ENCODE data around the gene HMX1.

Gene HMX1

DNA sequence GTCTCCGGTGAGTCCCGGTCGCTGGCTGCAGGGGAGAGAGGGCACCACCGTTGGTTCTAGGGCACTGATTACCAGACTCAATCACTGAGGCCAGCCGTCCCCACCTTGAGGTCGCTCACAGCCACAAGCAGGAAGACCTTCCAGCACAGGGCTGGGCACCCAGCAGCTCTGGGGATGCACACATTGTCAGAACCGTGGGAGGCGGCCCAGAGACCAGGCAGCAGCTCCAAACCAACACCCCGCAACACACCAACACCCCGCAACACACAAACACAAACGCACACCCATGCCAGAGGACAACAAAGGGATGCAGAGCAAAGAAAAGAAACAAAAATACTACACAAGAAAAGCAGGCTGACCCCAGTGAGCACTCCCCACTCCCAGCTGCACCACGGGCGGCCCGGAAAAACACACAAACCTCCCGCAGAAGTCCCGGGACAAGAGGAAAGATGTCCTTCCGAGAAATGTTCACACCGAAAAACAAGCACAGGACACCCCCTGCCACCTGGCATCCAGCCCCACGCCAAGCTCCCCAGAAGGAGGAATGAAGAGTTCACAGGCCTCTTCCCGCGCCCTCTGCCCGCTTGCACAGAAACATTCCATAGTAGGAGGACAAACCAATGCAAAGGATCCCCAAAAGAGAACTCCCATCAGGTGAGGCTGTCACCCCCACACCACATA is 3.2 kb downstream of the HMX1 start:
- no peak for DNase-seq (ENCODE audit: low spot score)

DNA sequence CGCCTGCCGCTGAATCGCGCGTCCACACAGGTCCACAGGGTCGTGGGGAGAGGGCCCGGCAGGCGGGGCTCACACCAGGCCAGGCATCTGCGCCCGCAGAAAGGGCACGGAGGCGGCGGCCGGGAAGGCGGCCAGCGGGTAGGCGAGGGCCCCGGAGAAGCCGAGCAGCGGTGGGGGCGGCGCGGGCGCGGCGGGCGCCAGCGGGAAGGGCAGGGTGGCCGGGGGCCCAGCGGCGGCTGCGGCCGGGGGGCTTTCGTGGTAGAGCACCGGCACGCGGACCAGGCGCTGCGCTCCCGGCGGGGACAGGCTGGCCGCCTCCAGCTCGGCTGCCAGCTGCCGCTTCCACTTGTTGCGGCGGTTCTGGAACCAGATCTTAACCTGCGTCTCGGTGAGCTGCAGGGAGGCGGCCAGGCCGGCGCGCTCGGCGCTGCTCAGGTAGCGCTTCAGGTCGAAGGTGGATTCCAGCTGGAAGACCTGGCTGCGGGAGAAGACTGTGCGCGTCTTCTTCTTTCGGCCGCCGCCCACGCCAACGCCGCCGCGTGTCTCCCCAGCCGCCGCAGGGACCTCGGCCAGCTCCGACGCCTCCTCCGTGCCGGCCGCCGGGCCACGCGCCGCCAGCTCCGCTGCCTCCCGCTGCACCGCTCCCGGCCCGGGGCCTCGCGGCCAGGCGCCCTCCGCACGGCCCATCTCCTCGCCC is 3.9 kb downstream of the HMX1 start:
- DNase-seq (ENCODE audit: low spot score) = no peak

DNA sequence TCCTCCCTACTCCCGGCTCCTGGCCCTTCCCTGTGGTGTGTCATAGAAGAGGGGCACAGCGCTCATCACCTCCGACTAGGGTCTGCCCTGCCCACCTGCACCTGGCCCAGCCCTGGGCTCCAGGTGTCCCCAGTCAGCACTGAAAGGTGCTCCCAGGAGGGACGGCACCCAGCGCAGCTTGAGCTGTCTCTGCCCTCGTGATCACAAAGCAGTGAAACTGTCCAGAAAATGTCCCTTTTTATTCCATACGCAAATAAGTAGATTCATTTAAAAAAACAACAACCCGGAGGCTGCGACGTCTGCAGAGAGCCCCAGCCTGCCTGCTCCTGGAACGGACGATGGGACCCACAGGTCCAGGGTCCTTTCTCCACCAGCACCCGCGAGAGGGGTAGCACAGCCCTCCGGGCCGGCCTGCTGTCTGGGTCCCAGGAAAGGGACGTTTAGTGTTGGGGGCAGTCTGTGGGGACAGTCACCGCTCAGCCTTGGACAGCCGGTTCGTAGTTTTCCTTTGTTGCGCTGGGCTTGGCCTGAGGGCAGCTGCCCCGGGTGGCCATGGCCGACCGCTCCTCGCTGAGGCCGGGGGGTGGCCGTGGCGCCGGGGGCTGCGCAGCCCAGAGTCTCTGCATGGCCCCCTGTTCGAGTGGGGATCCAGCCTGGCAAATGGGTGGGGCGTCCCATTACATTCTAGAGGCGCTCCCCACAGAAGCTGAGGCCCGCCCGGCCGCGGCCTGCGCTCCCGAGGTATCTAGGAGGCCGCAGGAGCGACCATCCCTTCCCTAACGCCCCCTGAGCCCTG is 4.6 kb downstream of the HMX1 start:
- DNase-seq (ENCODE audit: low spot score) = no peak

DNA sequence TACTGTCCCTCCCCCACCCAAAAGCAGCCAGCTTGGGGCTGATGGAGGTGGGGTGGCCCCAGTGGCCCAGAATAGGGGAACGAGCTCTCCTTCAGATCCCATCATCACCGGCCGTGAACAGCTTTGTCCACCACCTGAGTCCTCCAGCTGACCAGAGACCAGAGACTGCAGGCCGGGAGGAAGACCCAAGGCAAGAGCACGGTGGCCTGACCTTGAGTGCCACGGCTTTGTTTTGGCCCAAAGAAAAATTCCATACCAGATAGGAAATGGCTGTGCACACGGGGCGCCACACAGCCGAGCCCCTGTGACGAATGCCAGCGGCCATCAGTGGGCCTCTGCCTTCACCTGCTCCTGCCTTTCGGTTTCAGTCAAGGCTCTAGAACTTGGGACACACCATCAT is 5.2 kb downstream of the HMX1 start:
- no peak for DNase-seq (ENCODE audit: low spot score)

DNA sequence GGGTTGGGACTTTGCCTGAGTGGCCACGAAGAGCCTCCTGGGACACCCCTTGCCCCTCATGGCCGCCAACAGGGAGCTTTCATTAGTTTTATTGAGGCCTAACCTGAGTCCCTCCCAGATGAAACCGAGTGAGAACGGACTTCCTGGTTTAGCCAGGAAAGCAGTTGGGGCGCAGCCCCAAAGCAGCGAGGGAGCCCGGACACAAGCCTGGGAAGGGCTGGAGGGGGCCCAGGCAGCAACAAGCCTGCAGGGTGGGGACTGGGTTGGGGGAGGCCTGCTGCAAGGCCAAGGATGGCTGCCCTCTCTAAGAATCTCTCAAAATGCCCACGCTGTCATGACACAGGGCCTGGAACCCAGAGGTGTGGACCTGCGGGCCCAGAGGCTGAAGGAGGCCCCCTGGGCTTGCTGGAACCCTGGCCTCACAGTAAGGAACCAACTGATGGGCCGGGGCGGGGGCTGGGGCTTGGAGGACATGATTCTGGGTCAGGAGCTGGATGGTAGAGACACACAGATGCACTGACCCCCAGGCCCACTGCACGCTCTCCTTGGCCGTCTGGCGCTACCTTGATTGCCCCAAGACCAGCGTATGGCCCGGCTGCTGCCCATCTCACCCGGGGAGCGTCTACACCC is 5.8 kb downstream of the HMX1 start:
- no peak for DNase-seq (ENCODE audit: low spot score)

DNA sequence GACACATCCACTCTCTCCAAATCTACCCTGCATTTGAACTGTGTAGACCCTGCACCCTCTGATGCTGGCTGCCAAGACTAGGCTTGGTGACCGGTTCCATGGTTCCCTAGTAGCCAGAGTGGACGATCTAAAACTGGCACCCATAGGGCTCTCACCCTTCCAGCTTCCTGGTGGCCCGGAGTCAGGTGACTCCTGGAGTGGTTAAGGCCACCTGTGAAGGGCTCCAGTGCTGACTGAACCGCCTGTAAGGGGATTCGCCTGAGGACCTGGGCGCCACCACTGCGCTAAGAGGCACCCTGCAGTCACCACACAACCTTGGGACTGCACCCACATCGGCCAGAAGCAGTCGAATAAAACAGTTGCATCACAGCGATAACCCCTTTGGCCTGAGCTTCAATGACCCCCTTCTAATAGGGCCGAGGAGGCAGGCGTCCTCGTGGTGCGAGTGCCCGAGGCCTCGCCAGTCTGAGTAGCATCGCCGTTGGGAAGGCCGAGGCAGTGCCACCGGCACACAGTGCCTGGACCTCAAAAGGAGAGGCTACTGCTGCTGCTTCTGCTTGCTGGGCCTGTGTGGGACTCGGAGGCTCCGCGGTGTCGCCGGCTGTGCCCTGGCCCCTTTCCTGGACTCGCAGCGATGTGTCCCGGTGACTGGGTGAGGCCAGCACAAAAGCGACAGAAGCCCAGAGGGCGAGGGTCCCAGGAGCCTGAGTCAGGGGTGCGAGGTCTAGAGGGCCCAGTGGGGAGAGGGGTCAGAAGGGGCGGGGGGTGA is 6.5 kb downstream of the HMX1 start:
- DNase-seq (ENCODE audit: low spot score) = no peak

DNA sequence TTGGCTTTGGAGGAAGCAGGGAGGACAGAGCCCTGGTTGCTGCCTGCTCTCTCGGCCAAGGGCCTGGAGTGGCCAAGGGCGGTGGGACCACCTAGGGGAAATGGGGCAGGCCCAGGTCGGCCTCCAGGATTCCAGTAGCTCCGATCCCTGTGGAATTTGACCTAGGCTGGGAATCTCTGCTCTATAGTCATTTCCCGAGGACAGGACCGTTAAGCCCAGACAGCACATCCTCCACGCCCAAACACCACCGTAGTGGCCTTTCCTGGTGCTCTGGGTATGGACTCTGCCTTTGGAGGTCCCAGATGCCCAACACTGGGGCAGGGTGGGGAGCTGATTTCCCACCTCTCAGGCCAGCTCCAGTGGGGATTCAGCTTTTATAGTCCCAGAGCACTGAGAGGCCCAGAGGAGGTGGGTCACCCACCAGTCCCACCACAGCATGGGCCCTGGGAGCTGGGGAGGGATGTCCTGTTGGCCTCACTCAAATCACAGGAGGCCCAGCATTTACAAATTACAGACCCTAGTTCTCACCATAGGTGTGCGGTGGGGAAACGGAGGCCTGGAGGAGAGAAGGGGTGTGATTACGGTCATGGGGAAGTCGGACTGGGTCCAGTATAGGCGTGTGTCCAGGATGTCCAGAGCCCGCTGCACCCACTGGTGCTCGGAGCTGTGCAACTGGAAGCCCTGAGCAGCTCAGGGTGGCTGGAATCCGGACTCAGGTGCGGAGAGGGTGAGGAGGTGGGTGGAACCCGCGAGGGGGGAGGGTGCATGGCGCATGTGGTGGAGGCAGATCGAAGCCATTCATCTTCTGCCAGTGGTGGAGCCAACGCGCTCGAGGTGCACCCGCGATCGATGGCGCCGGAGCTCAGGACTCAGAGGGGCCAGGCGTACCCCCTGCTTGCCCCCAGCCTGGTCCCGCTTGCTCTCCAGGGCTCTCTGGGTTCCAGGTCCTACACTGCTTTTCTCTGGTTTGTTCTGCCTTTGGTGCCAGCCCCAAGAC is 7.7 kb downstream of the HMX1 start:
- no peak for DNase-seq (ENCODE audit: low spot score)

DNA sequence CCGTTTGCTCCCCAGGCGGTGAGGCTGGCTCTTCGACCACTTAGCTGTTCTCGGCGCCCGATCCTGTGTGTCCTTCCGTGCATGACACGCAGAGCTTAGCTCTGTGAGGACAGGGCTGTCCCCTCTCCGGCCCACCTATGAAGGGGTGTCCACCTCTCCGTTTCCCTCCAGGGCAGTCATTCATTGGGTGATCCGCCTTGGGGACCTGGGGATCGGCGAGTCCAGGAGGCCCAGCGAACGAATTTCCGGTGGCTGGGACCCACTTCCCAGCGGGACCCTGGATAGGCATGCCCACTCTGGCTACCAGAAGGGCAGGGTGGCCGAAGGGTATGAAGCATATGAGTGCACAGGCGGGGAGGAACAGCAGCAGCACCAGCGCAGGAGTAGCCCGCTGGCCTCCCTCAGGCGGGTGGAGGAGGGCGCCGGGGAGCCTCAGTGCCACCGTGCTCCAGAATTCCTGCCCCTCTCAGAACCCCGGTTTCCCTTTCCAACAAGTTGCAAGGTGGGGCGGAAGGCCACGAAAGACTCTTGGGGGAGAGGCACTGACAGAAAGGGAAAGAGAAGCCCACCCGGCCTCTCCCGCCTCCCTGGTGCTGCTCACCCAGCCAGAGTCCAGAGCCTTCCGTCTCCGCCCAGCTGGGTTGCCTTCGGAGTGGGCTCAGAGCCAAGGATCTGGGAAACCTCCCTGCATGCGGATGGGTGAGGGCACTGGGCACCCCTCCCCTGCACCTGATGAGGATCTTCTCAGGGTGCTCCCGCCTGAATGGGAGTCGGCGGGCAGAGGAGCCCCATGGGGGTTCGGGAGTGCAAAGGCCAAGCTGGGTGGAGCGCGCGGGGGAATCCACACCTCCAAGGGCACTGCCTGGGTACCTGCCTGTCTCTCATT is 8.6 kb downstream of the HMX1 start:
- DNase-seq (ENCODE audit: low spot score) = no peak

DNA sequence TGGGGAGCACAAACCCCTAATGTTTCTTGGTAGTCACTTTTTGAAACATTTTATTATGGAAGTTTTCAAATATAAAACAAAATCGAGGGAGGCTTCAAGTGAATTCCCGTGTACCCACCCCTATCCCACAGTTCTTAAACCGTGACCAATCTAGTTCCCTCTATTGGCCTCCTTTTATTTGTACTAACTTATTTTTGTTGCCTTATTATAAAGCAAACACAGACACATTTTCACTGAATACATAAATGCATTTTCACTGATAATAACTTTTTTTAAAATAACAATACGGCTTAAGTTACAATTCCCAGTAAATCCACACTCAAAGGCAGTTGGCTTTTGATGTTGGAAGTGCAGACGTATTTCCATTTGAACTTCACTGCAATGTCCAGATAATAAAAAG is 9.3 kb downstream of the HMX1 start:
- no peak for DNase-seq (ENCODE audit: low spot score)

DNA sequence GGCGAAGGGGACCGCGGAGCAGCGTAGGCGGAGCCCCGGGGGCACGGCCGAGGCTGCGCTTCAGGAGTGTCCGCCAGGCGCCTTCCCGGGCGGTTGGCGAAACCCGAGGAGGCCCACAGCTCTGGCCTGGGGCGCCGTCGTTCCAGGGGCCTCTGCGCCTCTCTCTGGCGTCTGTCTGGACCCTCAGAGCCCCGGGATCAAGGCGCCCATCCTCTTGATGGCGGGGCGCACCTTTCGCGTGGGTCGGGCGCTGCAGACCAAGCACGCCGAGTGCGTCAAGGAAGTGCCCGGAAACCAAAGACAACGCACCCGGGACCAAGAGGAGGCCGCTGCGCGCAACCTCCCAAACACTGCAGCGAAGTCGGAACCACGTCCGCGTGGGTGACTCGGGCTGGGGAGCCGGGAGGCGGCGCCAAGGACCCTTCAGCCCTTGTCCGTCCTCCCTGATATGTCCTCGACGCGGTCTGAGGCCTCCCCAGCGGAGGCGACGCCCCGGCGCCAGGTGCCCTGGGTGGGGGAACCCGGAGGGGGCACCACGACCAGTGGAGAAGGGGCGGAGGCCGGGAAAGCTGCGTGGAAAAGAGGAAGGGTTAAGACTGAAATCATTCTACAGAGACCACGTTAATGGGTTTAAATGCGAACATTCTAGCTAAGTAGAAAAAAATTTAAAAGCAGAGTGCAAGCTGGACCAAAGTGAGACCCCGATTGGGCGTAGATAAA is 9.9 kb downstream of the HMX1 start:
- DNase-seq (ENCODE audit: low spot score) = no peak

DNA sequence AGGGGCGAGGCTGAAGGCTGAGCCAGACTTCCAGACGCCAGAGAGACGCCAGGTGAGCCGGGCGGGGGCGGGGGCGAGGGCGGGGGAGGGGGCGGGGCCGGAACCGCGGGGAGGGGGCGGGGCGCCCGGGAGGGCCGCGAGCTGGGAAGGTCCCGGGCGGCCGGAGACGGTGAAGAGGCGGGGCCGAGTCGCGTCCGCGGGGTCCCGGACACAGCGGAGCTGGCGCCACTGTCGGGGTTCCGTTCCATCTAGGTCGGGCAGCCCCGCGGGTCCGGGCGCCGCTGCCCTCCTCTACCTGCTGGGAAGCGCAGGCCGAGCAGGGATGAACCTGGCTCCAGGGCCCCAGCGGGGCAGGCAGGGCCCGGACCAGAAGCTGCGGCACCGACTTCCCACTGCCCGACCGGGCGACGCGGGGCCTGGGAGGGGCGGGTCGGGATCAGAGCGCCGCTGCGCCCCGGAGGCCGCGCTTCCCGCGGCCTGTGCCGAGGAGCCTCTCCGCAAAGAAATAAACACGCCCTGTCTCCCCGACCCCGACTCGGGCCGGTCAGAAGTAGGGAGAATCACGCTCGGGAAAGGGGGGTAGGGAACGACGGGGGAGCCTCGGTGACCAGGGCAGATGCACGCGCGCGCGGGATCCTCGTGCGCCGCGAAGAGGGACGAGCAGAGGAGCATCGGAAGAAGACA is 10.6 kb downstream of the HMX1 start:
- no peak for DNase-seq (ENCODE audit: low spot score)

DNA sequence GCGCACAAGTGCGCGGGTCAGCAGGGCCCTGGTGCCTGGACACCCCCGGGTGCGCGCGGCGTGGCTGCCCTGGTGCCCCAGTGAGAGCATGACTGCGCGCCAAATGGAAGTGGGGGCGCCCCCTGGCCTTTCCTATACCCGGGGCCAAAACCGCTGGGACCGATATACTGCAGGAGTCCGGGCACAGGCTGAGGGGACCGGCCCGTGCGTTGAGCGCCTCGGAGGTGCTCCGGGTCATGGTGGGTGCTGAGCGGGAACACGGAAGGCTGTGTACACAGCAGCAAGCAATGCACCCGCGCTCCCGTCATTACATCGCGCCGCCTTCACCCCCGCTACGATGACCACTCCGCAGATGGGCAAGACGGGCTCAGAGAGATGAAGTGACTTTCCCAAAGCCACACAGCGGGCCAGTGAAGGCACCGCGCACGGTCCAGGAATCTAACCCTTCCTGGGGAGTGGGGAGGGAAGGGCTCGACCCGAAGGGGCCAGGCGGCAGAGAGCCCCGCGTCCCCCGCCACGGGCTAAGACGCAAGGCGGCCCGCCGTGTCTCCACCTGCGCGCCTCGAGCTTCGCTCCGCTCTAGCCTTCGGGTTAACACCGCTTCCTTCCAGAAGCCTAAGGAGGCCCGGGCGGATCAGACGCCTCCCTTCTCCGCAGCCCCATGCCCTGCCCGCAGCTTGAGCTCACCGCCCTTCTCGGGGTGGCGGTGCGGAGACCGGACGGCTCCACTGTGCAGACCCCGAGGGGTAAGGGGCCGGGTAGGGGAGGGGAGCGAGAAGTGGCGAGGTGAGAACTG is 11.3 kb downstream of the HMX1 start:
- DNase-seq (ENCODE audit: low spot score) = no peak

DNA sequence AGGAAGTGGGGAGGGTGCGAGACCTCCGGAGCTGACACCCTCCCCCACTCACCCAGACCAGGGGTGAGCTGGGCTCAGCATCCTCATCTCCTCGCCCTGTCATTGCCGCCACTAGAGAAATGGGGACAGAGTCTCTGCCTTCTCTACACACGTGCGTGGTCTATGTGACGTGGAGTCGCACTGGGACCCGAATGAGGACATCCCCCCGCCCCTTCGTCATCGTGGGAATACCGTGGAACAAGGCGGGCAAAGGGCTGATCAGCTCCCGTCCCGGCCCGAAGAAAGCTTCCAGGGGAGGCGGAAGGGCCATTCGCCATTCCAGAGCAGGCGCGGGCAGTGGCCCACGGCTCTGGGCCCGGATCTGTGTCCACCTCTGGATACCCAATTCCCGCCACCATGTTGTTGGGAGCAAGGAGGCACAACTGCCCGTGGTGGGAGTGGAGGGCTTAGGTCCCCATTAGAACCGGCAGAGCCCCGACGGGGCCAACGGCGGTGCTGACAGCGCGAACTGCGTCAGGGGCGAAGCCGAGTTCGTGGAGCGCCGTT is 12.0 kb downstream of the HMX1 start:
- DNase-seq (ENCODE audit: low spot score) = no peak

DNA sequence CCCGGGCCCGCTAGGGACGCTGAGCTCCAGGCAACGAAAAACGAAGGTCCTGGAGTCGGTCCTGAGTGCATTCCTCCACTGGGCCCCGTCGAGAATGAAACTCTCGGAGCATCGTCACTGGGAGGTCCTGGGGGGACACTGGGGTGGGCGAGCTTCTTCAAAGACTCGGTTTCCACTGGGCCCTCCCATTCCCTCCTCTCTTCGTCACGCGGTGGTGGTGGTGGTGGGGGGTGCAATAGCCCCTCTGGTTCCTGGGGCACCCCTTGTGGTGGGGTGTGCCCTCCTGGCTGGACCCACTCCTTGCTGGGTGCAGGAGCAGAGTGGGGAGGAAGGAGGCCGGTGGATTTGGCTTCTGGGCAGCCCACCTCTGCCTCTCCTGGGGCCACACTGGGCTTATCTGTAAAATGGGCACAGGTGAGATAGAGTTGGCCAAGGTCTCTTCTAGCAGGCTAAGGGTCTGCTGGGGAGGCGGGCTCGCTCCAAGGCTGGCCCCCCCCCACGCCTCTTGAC is 12.9 kb downstream of the HMX1 start:
- DNase-seq (ENCODE audit: low spot score) = no peak

DNA sequence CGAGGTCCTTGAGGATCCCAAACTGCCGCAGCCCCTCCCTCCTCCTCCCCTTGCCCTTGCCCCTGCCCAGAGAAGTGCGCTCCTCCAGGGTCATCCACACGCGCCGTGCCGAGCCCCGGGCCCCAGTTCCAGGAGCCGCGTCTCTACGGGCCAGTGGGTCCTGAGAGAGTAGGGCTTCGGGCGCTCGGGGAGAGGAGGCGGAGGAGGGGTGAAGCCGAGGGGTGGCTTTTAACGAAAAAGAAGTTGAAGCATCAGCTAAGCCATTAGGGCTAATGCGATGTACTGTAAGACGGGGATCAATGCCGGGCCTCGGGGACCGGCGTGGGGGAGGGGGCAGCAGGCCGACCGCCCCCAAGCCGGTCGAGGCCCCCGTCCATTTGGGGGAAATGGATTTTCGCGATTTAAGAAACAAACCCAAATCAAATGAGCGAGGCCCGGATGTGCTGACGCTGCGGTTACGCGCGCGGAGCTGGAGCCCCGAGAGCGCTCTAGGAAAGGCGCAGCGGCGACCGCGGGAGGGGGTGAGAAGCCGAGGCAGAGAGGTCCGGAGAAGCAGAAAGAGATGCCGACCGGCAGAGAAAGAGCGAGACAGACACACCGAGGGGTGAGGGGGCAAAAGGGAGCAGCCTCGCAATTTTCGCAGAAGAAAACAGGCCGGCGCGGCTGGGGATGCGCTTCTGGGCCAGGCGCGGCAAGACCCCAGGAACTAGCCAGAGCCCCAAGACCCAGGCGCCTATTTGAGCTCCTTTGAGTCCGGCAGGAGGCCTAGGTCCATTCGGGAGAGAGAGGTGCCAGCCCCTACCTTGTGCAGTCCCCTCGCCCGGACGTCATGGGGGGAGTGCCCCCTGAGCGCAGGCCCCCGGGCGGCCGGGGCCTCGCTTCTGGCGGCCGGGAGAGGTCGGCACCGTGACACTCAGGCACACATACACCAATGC is 13.6 kb downstream of the HMX1 start:
- DNase-seq (ENCODE audit: low spot score) = no peak

All from activated CD4-positive, alpha-beta T cell treated with anti-CD3 and anti-CD28 coated beads, Interleukin-2, Interleukin-4, amounts not matched to agents 100 ng/mL and 50 ng/mL, durations not matched to agents 16 hours and 8 hours (primary cell).